EH (cell line): Measurements from ENCODE around the gene PRDM16.

ENCODE experiments used
- DNase-seq: peaks from one replicate; pipeline ENCODE4 v3.0.0-alpha.2; 2015; ENCODE audit warnings: low read depth

PRDM16 gene

DNA sequence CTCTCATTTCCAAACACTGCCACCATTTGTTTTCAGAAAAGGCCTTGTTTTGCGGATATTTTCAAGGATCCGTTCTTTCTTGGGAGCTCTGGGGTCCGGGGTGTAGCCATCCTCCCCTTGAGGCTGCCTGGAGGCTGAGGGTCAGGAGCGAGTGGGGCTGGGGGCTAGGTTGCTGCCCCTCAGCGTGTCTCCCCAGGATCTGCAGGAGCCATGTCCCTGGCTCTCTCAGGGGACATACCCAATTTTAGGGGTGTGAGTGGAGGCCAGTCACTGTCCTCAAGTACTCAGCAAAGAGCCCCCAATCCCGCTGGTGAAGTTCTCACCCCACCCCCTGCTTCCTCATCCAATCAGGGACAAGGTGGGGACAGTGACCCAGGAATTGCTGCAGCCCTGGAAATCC is 15.0 kb upstream of the PRDM16 start:
- no peak for DNase-seq

DNA sequence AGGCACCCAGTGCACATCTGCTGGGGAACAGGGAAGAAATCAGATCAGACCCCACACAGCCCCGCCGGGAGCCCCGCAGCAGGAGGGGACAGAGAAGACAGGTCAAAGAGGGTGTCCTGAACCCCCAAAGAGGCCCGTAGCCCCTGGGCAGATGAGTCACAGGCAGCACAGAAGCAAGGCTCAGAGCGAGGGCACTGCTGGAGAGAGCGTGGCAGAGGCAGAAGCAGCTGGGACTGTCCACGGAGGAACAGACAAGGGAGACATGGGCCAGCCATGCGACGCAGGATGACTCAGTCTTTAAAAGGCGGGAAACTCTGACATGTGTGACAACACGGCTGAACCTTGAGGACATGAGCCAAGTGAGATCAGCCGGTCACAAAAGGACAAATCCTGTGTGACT is 14.5 kb upstream of the PRDM16 start:
- no peak for DNase-seq

DNA sequence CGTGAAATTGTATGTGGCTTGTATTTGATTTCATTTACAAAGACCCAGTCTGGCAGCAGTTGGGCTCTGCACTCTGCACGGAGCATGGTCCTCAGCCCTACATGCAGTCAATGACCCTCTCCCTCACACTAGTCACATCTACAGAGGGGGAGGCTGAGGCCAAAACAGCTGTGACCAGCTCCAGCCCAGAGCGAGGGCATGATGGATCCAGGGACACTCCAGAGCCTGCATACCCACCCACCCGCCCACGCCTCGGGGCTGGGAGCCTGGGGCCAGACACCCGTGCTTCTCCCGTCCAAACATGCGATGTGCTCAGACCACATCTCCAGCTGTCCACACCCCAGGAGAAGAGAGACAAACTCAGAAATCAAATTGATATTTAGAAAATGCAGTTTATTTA is 14.0 kb upstream of the PRDM16 start:
- no peak for DNase-seq

DNA sequence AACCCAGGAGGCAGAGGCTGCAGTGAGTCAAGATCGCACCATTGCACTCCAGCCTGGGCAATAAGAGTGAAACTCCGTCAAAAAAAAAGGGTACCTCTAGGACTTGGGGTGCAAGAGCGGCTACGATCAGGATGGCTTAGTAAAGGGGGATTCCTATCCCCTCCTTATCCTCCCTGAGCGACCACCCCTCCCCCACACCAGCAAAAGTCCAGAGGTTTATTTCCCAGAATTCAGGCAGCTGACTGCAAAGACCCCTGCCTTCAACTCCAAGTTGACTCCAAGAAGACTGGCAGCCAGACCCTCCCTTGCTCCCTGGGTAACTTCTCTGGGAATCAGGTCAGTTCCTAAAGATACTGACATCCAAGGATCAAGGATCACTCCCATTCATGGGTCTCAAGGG is 12.4 kb upstream of the PRDM16 start:
- no peak for DNase-seq

DNA sequence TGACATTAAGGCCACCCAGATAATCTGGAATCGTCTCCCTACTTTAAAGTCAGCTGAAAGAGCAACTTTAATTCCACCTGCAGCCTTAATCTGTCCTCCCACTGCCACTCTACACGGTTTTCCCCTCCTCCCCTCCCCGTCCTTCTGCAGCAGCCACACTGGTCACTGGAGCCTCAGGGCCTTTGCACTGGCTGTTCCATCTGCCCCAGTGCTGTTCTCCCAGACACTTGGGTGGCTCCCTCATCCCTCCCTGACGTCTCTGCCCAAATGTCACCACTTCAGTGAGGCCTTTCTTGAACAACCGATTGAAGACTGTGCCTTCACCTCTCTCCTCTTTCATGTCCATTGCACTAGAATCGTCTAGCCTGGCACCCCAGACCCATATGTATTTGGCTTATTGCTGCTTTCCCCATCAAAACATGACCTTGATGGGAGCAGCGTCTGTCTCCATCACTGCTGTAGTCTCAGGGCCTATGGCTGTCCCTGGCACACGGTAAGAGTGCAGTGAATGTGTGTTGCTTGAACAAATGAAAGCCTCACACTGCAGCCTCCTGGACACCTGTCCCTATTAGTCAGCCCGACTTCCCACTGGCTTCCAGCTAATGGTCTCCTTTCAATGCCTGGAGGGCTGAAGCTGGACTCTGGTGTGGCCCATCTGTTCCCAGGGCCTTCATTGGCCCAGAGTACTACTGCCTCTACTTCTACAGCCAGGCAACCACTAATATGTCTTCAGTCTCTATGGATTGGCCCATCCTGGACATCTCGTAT is 10.6 kb upstream of the PRDM16 start:
- no peak for DNase-seq

DNA sequence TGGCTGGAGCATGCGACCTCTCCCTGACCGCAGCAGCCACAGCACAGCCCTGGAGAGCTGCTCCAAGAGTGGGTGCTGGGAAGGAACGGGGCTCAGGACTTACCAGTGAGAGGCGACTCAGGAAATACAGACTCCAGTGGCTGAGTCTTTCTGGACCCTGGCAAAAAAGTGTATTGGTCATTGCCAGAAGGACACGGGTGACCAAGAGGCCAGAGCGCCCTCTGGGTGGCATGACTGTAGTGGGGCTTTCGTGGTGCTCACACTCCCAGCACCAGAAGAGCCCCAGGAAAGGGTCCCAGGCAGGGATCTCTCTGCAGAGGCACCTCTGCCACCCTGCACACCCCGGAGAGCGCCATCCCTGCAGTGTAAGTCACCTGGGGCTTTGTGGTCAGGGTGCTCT is 8.9 kb upstream of the PRDM16 start:
- DNase-seq: no peak

DNA sequence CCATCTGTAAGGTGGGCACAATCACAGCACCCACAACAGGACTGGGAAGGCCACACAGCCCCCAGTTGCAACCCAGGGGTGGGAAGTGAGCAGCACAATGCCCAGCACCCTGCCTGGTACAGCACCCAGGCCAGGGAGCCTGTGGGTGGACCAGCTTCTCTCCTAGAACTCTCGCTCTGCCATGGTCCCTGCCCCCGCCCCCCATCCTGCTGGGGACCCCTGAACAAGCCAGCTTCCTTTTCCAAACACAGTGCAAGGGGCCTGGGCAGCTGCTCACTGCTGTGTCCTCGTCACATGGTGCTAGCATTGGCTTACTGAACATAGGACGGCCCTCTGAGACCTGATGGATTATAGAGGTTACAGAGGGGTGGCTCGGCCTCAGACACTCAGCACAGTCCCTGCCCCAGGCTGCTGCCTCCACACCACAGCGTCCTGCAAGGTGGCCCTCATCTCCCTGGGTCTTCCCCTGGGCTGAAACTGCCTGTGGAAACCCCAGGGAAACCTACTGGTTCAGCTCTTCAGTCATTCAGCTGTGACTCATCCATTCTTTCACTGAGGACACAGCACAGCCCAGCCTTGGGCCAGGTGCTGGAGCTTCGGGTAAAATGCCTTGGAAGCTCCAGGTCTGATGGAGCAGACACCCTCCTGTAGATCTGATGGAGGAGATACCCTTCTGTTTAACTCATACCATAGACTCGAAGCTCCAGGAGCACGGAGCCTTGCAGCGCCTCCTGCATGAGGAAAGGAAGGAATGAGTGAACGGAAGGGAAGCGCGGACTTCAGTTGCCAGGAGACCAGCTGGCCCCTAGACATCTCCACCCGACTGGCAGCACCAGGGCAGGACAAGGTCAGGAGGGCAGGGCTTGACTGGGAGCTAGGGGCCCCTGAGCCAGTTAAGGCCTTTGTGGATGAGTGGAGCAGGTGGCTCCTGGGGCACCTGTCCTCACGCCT is 8.1 kb upstream of the PRDM16 start:
- no peak for DNase-seq

DNA sequence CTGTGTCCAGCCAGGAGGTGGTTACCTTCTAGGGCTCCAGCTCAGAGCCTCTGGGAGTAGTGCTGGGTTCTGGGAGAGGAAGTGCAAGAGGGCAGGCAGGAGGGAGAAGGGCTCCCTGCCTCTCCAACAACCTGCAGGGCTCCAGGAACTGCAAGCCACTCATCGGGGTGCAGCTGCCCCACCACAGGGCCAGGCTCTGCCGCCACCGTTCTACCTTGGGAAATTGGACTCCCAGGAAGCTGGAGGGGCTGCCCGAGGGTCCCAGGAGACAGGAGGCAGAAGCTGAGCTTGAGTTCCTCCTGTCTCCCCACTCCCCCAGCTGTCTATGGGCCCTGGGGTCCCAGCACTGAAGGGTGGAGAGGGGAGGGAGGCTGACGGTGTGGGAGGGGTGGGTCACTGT is 7.4 kb upstream of the PRDM16 start:
- no peak for DNase-seq

DNA sequence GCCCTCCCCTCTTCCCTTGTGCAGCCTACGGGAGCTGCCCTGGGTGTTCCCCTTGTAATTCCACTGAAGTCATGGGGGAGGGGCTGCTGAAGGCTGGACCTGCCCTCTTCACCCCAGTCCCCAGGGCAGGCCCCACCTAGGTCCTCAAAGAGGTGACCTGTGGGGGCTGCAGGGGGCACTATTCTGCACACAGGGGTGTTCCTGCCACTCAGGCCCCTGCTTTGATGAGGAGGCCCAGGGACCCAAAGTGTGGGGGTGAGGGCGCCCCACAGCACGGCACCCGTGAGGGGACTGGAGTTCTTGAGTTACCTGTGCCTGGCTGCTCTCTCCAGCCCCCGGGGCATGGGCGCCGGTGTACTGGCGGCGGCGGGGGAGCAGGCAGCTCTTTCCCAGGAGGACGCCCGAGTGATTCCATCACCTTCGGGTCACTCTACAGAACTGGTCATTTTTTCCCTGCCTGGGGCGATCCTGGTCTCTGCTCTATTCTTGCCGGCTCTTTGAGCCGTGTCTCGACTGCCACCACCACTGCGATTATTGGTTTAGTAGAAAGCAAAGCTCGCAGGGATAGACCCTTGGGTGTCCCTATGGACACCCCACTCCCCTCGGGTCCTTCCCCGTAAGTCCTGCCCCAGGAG is 6.9 kb upstream of the PRDM16 start:
- no peak for DNase-seq

DNA sequence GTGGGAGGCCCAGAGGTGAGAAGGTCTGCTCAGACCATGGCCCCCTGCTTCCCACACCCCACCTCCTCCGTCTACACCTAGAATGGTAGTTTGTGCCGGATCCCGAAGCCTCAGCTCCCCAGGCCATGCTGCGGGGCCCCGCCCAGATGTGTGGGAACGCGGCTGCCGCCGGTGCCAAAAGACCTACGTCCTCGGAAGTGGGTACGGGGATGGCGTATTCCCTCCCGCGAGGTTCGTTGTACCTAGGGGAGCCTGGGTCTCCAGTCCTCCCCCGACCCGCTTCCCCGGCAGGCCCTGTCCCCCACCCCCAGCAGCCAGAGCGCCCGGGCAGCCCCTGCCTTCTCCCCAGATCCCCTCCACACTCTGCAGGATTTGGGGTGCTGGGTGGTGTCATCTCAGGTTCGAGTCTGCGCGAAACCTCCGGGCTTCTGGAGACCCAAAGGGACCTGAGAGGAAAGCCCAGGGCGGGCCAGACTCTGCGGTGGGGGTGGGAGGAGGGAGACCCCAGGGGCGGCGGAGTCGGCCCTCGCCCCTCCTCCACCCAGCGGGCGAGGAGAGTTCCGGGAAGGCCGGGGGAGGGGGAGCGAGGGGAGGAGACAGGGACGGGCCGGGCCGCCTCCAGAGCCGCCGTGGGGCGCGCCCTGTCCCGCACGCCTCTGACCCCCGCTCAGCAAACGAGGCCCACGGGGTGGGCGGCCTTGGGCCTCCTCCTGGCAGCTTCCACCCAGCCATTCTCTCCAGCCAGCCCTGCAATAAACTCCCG is 6.2 kb upstream of the PRDM16 start:
- no peak for DNase-seq

DNA sequence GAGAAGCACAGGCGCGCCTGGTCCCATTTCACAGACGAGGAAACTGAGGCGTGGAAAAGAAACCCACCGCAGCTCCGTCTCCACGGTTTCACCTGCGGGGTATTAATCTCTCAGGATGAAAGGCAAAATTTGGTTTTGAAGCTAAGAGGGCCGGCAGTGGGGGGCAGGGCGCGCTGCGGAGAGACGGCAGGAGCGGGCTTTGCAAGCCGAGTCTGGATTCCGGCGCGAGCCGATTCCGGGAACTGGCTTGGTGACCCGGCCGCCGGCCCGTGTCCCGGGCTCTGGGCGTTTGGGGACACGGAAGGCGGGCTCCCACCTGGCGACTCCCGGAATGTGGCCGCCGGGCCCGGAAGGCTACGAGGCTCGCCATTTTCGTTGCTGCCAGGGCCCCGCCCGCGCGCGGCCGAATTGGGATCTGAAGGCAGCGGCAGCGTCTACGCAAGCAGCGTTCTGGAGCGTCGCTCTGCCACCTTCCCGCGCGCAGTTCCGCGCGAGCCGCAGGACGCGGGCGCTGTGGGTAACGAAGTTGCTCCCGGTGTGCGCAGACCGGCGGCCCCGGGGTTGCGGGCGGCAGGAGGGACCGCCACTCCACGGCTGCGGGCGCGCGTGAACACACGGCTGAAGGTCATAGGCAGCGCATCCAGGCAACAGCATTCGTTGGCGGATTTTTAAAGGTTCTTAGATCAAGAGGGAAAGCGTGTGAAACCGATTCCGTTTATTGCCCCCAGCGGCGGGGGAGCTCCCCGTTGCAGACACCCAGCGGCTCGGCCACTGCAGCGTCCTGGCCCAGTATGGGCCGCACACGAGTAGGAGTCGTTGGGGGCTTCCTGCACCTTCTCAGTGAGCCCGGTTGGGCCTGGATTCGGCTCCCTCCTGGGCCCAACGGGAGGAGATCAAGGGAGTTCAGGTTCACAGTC is 5.4 kb upstream of the PRDM16 start:
- no peak for DNase-seq

DNA sequence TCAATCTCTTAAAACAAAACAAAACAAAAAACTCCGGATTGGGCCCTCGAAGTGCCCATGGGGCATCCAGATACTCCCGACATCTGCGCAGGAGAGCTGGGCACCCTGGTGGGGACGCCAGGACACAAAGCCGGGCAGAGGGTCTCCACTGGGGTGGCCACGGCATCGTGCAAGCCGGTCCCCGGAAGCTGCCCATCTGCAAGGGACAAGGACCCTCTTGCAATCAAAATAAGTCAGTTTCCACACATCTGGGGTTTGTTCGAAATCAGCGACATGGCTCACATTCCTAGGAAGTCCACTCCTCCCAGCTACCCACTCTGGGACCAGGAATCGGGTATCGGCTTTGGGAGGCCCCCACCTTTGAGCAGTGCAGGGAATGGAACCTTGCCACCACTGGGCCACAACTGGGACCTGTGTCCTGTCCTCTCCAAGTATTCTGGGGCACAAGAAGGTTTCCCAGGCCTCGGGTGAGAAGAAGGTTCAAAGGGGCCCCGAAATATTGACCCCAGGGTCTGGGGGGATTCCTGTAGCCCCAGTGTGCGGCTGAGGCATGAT is 4.6 kb upstream of the PRDM16 start:
- no peak for DNase-seq

DNA sequence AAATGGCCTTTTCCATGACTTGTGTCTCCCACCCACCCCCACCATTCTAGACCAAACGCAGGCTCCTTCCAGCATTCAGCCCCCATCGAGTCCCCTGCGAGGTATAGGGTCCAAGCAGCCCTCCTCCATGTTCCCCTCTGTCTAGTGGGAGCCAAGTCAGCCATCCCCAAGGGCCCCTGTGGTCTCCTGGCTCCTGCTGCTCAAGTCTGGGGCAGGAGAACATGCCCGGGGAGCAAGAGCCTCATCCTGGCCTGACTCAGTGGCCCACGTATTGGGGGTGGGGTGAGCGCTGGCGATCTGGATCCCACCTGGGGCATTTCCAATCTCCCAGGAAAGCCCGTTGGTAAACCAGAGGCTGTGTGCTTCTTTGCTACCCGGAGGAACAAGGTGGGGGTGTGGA is 4.1 kb upstream of the PRDM16 start:
- DNase-seq: no peak

DNA sequence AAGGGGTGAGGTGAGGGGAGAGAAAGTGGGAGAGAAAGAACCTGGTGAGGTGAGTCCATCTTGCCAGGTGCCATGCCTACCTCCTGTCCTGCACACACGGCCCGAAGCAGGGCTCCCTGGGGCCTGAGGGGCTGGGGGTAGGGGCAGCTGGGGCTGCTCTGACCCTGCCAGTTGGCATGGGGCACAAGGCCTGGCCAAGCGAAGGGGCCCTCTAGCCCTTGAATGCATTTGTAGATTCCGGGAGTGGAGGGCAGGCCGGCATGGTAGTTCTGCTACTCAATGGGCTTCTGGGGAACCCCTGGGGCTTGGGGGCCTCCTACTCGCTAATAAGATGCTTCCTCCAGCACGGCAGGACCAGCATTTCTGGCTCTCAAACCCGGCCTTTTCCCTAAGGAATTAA is 3.6 kb upstream of the PRDM16 start:
- no peak for DNase-seq

DNA sequence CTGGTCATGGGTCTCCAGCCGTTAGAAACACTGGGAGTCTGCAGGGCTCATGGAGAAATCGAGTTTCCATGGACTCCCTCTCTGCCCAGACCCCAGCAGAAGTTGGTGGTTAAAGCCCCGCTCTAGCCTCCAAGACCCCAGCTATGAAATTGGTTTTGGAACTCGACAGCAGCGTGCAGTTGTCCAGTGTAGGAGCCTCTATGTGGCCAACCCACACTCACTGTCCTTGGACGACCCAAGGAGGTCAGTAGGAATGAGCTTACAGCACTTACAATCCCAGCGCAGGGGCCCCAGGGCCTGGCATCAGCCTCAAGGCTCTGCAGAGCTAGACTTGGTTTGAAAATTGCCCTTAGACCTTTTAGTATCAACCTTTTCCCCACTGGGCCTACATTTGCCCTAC is 3.2 kb upstream of the PRDM16 start:
- no peak for DNase-seq

DNA sequence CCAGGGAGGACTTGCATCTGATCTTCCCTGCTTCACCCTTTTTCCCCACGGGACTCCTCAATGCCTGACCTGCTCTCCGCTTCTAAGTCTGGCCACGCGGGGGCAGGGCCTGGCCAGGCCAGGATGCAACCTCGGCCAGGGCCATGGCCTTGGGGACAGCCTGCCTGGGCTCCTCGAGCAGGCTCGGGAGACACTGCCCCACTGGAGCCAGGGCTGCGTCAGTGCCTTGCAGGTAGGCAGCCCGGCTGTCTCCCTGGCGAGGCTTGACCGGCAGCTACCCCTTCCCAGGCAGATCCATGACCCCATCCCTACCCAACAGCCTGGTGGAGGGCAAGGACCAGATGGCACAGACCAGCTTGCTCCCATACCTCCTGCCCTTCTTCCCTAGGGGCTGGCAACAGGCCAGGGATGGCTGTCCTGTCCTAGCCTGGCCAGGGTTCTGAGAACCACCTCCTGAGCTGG is 2.7 kb upstream of the PRDM16 start:
- peak; percentile 10 for DNase-seq

DNA sequence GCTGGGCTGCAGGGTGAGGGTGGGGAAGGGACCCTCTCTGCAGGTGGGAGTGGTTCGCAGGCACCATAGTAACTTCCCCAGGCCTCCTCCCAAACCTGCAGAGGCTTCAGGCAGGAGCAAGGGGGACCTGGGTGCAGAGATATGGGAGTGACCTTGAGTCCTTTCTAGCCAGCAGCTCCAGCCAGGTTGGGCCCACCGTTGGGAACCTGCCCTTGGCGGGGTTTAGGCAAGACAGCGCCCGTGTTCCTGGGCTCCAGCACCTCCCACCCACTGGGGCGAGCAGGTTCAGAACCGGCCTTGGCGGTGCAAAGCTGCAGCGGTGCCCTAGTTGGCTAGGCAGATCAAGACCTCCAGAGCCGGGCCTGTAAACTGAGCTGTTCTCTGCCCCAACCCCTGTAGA is 2.2 kb upstream of the PRDM16 start:
- DNase-seq: no peak

DNA sequence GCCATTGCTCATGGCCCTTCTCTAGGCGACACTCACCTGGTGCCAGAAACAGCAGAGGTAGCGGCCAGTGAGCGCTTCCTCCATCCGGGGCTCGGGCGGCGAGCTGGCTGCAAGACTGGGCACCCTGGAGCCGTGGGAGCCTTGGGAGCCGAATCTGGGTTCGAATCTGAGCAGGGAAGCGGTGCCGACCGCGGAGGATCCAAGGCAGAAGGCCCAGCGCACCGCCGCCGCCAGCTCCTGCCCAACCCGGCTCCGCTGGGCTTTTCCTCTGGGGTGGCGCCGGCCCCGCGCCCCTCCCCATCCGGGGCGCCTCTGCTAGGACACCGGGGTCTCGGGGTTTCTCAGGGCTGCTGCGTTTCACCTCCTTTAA is 1.7 kb upstream of the PRDM16 start:
- no peak for DNase-seq

DNA sequence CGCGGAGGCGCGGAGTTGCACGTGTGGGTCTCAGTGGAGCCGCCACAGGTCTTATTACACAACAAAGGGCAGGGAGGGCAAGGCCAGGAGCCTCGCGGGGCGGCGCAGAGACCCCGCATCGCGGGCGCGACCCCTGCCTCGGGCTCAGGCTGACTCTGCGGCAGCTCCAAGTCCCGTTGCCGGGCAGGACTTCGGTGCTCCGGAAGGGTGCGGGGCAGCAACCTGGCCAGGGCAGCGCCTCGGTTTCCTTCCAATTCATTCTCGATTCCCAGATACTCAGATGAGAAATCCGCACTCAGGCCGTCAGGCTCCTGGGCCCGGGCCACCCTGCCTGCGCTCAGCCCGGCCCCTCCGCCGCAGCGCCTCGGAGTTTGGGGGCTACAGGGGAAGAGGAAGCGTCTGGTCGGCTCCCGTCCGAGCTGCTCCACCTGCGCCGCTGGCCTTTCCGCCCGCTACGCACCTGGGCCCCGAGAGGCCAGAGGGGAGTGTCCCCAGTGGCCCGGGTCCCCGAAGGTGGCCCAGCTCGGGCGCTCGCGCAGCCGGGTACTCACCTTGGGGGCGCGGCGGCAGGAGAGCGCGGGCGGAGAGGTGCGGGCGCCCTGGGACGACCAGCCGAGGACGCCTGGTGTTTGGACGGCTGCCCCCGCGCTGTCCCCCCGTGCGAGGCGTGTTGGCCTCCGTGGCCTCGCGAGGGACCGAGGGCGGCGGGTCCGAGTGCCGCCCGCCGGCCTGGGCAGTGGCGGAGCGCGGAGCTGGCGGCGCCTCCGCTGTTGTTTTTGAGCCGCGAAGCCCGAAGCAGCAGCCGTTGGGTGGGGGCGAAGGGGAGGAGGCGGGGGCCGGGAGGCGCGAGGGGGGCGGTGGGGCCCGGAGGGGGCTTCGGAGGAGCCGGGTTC is 1.1 kb upstream of the PRDM16 start:
- DNase-seq: no peak
